Measurements from ENCODE around the gene MAP1LC3B2. TPM values are rescaled to one million over a fixed set of nuclear protein-coding genes. Genes with fewer than 3 reads are reported as not detected.

MAP1LC3B2 gene
- total RNA-seq, 1 experiment from 2014 or later = 1.5 TPM

DNA sequence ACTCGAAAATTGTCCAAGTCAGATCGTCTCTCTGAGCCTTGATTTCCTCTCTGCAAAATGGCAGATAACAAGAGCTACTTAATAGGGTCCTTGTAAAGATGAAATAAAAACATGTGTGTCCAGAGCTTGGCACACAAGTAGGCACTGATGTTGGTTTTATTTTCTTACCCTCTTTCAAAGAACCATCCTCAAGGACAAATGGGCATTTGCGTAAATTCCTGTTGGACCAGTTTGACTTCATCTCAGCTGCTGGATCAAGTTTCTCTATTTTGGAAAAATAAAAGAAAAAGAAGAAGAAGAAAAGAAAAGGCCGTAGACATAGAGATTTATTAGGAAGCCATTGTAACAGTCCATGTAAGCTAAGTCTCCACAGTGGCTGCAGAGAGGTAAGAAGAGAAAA is 47.2 kb downstream of the MAP1LC3B2 start:
- H3K4me1 Mint-ChIP-seq = peaks cover 52% of the 10 kb centered on the region in 2 experiments
- no peak overlapping the region for H3K9ac ChIP-seq (ENCODE audit: extremely low read depth, insufficient read length, low read length)
- no peak overlapping the region for H3K14ac ChIP-seq (ENCODE audit: insufficient read depth, low read length)
- WGBS (ENCODE audit: extremely low coverage, insufficient read length, low lambda C conversion rate) = no CpG with 5 or more reads among the region's 4 CpGs
- H4K91ac ChIP-seq (ENCODE audit: insufficient read length, low read depth, low read length) = no peak overlapping the region
- H3K36me3 Mint-ChIP-seq (ENCODE audit: insufficient read depth in 1 of 3, low read depth in 3 of 3) = peaks cover 0 to 12% (median 0%) of the 10 kb centered on the region in 3 experiments; a peak in 2 of 7 replicates
- H3K18ac ChIP-seq (ENCODE audit: insufficient read length, low read depth, low read length) = no peak overlapping the region
- H2AFZ ChIP-seq (ENCODE audit: low read length) = no peak overlapping the region
- no peak overlapping the region for H3K56ac ChIP-seq (ENCODE audit: insufficient read length, low read depth, low read length)
- no peak overlapping the region for H2BK15ac ChIP-seq (ENCODE audit: low read depth, low read length)
- H2BK5ac ChIP-seq (ENCODE audit: insufficient read length, low read length) = no peak overlapping the region
- peaks cover 3% of the 10 kb centered on the region; the same call in 1 of the 2 replicates for H3K4me1 ChIP-seq (ENCODE audit: insufficient read depth, low read length)
- no peak overlapping the region for H2BK120ac ChIP-seq (ENCODE audit: low read depth, low read length, poor library complexity, severe bottlenecking)
- H3K79me1 ChIP-seq (ENCODE audit: insufficient read depth, low read depth, low read length, poor library complexity, severe bottlenecking) = no peaks in the 10 kb centered on the region
- TF ChIP-seq, protein P1, sequence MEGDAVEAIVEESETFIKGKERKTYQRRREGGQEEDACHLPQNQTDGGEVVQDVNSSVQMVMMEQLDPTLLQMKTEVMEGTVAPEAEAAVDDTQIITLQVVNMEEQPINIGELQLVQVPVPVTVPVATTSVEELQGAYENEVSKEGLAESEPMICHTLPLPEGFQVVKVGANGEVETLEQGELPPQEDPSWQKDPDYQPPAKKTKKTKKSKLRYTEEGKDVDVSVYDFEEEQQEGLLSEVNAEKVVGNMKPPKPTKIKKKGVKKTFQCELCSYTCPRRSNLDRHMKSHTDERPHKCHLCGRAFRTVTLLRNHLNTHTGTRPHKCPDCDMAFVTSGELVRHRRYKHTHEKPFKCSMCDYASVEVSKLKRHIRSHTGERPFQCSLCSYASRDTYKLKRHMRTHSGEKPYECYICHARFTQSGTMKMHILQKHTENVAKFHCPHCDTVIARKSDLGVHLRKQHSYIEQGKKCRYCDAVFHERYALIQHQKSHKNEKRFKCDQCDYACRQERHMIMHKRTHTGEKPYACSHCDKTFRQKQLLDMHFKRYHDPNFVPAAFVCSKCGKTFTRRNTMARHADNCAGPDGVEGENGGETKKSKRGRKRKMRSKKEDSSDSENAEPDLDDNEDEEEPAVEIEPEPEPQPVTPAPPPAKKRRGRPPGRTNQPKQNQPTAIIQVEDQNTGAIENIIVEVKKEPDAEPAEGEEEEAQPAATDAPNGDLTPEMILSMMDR (conservative IDR thresholded peaks at IDR 0.05) = no peak
- H3K23me2 ChIP-seq (ENCODE audit: insufficient read length, low read depth, low read length, poor library complexity, severe bottlenecking) = no peaks in the 10 kb centered on the region
- H3K79me2 ChIP-seq (ENCODE audit: insufficient read depth, low read length) = no peaks in the 10 kb centered on the region
- H3K9me3 Mint-ChIP-seq = peaks cover 0 to 12% of the 10 kb centered on the region in 2 experiments; a peak in 3 of 5 replicates
- H3K9me3 ChIP-seq (ENCODE audit: control insufficient read depth, low read depth, low read length) = no peaks in the 10 kb centered on the region
- H3T11ph ChIP-seq (ENCODE audit: low read length) = no peak overlapping the region
- H3K27ac ChIP-seq (ENCODE audit: insufficient read length, low read depth, low read length) = no peak overlapping the region
- no peaks in the 10 kb centered on the region for H3K27me3 ChIP-seq (ENCODE audit: insufficient read depth, low read length)
- H2BK12ac ChIP-seq (ENCODE audit: insufficient read length, low read depth, low read length) = no peak overlapping the region
- no peak for DNase-seq
- H3K4me3 Mint-ChIP-seq = no peak overlapping the region
- no peak overlapping the region for H3K4ac ChIP-seq (ENCODE audit: low read depth, low read length)
- H4K8ac ChIP-seq (replicated peaks; ENCODE audit: insufficient read length, low read depth, low read length) = no peak overlapping the region
- no peak overlapping the region for H2BK20ac ChIP-seq (ENCODE audit: low read depth, low read length, poor library complexity, severe bottlenecking)
- no peaks in the 10 kb centered on the region for H4K20me1 ChIP-seq (ENCODE audit: control insufficient read depth, insufficient read depth, insufficient read length)
- H3K27ac Mint-ChIP-seq = no peak overlapping the region
- H4K5ac ChIP-seq (ENCODE audit: insufficient read length, low read depth, low read length) = no peak overlapping the region
- H3K27me3 Mint-ChIP-seq (ENCODE audit: low read depth) = no peaks in the 10 kb centered on the region; the same call in 1 of the 2 replicates
- H3K4me2 ChIP-seq (ENCODE audit: insufficient read depth, insufficient read length, low read length) = no peak overlapping the region
- no peak overlapping the region for H3K23ac ChIP-seq (ENCODE audit: insufficient read length, low read depth, low read length)
- no peak overlapping the region for H2AK5ac ChIP-seq (ENCODE audit: insufficient read length, low read length)
